ENCODE measurements around the gene CAPN13. TPM values are rescaled to one million over a fixed set of nuclear protein-coding genes. Genes with fewer than 3 reads are reported as not detected.

The CAPN13 gene
- total RNA-seq, 3 donors from 2014 or later = 33.8 to 44.6 TPM; not detected in 1

DNA sequence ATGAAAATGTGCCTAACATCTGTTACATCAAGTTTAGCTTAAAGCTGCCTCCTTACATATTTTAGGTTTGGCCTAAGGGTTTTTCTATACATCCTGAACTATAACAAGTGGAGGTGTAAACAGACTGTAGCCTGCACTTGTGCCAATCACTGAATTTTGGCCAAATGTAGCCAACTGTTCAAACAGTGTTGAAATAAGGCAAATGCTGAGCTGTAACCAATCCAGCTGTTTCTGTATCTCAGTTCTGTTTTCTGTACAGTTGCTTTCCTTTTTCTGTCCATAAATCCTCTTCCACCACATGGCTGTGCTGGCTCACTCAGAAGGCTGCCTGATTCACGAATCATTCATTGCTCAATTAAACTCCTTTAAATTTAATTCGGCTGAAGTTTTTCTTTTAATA is 19.2 kb upstream of the CAPN13 start:
- TF ChIP-seq, protein P1, sequence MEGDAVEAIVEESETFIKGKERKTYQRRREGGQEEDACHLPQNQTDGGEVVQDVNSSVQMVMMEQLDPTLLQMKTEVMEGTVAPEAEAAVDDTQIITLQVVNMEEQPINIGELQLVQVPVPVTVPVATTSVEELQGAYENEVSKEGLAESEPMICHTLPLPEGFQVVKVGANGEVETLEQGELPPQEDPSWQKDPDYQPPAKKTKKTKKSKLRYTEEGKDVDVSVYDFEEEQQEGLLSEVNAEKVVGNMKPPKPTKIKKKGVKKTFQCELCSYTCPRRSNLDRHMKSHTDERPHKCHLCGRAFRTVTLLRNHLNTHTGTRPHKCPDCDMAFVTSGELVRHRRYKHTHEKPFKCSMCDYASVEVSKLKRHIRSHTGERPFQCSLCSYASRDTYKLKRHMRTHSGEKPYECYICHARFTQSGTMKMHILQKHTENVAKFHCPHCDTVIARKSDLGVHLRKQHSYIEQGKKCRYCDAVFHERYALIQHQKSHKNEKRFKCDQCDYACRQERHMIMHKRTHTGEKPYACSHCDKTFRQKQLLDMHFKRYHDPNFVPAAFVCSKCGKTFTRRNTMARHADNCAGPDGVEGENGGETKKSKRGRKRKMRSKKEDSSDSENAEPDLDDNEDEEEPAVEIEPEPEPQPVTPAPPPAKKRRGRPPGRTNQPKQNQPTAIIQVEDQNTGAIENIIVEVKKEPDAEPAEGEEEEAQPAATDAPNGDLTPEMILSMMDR (IDR thresholded peaks at IDR 0.05) = no peak
- Histone ChIP-seq H3K27me3 (no peaks in the 10 kb centered on the region), H3K4me1 (no peaks in the 10 kb centered on the region), H3K36me3 (no peaks in the 10 kb centered on the region), H3K9me3 (peaks cover 0 to 4% of the 10 kb centered on the region in 2 donors), H3K4me3 (no peak overlapping the region), H3K27ac (no peak overlapping the region)
- no peak for DNase-seq (ENCODE audit: low spot score in 2 of 2)
- intact Hi-C loops (cut with DNase I; ENCODE audit: low total_unique reads) = no loop called here

DNA sequence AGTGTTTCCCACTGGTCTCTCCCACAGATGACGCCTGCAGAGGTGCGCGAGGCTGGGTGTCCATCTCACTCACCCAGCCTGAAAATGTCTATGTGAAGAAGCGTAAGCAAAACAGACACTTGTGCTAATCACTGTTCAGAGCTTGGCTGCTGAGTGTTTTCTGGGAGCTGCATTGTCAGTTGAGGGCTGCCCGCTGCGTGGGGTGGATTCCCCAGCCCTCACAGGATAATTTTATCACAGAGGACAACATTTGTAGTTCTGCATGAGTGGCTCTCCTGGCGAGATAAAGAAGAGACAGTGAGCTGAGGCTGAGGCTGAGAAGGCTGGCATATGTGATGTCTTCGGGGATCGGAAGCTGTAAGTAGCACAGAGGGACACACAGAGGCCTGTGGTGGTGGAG is 16.2 kb upstream of the CAPN13 start:
- no peaks in the 10 kb centered on the region for H3K27me3 ChIP-seq
- no peaks in the 10 kb centered on the region for H3K4me1 ChIP-seq
- no peak for TF ChIP-seq POLR2AphosphoS5 (IDR thresholded peaks at IDR 0.05)
- no peak for TF ChIP-seq POLR2A (IDR thresholded peaks at IDR 0.05)
- TF ChIP-seq, protein P1 (IDR thresholded peaks at IDR 0.05) = no peak
- peaks cover 0 to 4% of the 10 kb centered on the region in 2 donors for H3K9me3 ChIP-seq
- H3K36me3 ChIP-seq = no peaks in the 10 kb centered on the region
- DNase-seq (ENCODE audit: low spot score in 2 of 2) = no peak
- intact Hi-C loops (cut with DNase I; ENCODE audit: low total_unique reads) = no loop called here
- H3K27ac ChIP-seq = no peak overlapping the region
- no peak overlapping the region for H3K4me3 ChIP-seq

- TF ChIP-seq, protein P1 (IDR thresholded peaks at IDR 0.05) = no peak
- no peak for TF ChIP-seq POLR2AphosphoS5 (IDR thresholded peaks at IDR 0.05)
- no peak for TF ChIP-seq POLR2A (IDR thresholded peaks at IDR 0.05)
- Histone ChIP-seq H3K4me3 (no peak overlapping the region), H3K4me1 (no peaks in the 10 kb centered on the region), H3K27ac (no peak overlapping the region), H3K36me3 (no peaks in the 10 kb centered on the region), H3K9me3 (peaks cover 0 to 3% of the 10 kb centered on the region in 2 donors), H3K27me3 (no peaks in the 10 kb centered on the region)
- DNase-seq (ENCODE audit: low spot score in 2 of 2) = no peak
- intact Hi-C loops (cut with DNase I; ENCODE audit: low total_unique reads) = no loop called here
Observed at GRCh38 chr2:30821960-30822359, 14.7 kb upstream of the CAPN13 start.

DNA sequence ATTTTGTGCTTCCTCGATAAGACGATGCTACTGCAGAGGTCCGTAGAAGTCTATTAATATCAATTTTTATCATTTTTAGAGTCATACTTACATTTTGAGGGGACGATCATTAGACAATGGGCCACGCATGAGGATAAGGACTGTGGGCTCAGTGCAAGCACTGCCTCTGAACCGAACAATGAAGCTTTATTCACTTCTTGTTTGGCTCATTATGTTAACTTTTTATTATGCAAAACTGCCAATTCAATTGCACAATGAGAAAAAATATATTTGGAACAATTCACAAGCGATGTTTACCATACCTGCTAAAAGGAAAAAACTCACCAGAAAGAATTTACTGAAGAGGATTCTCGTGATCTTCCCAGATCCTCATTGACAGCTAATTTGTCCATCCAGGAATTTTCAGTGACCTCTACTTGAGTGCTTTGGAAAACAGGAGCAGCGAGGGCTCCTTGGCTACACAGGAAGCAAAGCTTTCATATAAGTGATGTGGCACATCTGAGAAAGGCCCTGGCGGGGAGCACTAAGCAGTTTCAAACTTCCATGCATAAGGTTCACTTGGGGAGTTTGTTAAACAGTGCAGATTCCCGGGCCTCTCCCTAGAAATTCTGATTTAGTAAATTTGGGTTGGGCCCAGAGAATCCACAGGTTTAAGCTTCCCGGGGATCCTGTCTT is 13.3 kb upstream of the CAPN13 start:
- intact Hi-C loops (cut with DNase I; ENCODE audit: low total_unique reads) = no loop called here
- no peak for TF ChIP-seq POLR2A (IDR thresholded peaks at IDR 0.05)
- no peak for TF ChIP-seq POLR2AphosphoS5 (IDR thresholded peaks at IDR 0.05)
- TF ChIP-seq, protein P1 (IDR thresholded peaks at IDR 0.05) = no peak
- Histone ChIP-seq H3K4me1 (no peaks in the 10 kb centered on the region), H3K27ac (peak overlapping the region; percentile 30 to 52), H3K4me3 (no peak overlapping the region), H3K9me3 (no peaks in the 10 kb centered on the region), H3K36me3 (no peaks in the 10 kb centered on the region), H3K27me3 (no peaks in the 10 kb centered on the region)
- DNase-seq (ENCODE audit: low spot score in 2 of 2) = no peak

GRCh38 chr2:30809938-30810337 is 2.7 kb upstream of the CAPN13 start:
- Histone ChIP-seq H3K27ac (peak overlapping the region; percentile 29 to 40), H3K4me3 (no peak overlapping the region), H3K27me3 (no peaks in the 10 kb centered on the region), H3K9me3 (no peaks in the 10 kb centered on the region), H3K36me3 (no peaks in the 10 kb centered on the region), H3K4me1 (no peaks in the 10 kb centered on the region)
- TF ChIP-seq POLR2A (IDR thresholded peaks at IDR 0.05) = no peak
- TF ChIP-seq POLR2AphosphoS5 (IDR thresholded peaks at IDR 0.05) = no peak
- TF ChIP-seq, protein P1 (IDR thresholded peaks at IDR 0.05) = no peak
- intact Hi-C loops (cut with DNase I; ENCODE audit: low total_unique reads) = no loop called here
- no peak for DNase-seq (ENCODE audit: low spot score in 2 of 2)

Data from breast epithelium (tissue), 4 donors.